NCI-H187 (cell line): ENCODE results near the gene ZDHHC11.
"Not testable (repeated sequence)": the region's sequence is repeated elsewhere in the genome, so short reads cannot be mapped to it uniquely, and the experiment has no call there.

Experiments used
- DNase-seq, 2 experiments: peaks; one replicate each; lab custom pipeline; 2025; lab: John Stamatoyannopoulos, UW

Gene ZDHHC11

GRCh38 chr5:878677-879076 lies 27.9 kb upstream of the ZDHHC11 start:
- not testable (repeated sequence) for DNase-seq

DNA sequence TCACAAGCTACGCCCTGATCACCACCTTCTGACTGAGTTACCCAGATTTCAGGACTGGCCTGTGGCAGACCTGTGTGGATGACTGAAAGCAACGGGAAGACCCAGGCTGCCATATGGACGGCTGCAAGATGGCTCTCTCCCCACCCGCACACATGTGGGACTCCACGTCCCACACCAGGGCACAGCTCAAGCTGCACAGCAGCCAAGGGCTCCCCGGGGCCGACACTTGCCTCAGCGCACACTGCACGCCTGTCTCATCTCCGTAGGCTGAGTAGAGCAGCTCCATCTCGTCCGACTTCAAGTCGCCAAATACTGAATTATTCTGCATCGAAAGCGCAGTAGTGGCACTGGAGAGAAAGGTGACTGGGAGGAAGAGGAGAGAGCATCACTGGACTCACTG lies 27.3 kb upstream of the ZDHHC11 start:
- no peak for DNase-seq

DNA sequence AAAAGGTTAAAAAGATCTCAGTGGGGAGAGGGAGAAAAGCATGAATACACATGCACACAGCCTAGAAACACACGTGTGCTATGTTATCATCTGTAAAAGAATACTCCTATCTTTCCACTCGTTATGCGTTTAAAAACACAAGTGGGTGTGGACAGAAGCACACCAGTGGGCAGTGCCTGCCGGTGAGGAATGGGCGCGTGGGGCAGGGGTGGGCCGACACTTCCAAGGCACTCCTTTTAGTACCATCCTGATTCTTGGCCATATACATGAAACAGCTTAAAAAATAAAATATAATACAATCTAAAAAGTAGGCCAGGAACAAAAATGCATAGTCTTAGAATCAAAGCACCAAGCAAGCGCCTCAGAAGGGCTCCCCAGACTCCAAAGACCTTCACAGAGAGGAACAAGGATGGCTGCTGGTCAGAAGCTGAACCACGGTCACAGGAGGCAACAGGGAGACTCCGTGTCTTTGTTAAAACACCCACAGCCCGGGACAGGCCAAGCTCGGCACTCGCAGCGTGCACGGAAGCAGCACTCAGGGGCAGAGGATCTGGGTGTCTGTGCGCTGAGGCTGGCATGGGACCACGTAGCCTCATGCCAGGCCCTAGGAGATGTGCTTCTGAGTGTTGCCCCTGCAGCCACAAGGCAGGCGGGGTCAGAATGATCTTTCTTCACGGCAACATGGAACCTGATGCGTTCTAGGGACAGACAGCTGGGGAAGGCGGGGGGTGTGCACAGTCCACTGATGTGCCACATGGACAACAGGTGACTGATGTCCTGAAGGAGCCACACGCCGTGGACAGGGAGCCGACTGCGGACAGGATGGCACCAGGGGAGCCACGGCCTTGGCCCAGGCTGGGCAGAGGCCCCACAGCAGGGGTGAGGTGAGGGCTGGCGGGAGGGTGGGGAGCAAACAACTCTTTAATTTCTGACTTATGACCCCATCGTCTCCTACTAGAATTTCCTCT lies 25.9 kb upstream of the ZDHHC11 start:
- DNase-seq = no peak

DNA sequence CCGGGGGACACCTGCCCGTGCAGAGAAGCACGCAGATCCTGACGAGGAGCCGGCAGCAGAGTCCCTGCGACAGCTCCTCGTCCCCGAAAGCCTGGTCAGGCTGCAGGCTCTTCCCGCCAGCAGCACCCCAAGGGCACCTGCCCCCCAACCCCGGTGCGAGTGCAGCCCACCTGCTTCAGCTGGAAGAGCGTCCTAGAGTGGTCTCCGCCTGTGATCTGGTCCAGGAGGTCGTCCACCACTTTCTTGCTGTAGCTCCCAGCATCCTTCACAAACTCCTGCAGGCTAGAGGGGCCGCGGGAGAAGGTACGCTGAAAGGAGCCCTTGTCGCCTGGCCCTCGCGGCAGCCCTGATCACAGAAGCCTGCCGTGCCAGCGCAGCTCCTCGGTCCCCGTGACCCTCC lies 25.1 kb upstream of the ZDHHC11 start:
- no peak for DNase-seq

- DNase-seq = no peak
Observed at GRCh38 chr5:873328-873727, 22.5 kb upstream of the ZDHHC11 start.

- no peak for DNase-seq
Observed at GRCh38 chr5:872301-872700, 21.5 kb upstream of the ZDHHC11 start.

DNA sequence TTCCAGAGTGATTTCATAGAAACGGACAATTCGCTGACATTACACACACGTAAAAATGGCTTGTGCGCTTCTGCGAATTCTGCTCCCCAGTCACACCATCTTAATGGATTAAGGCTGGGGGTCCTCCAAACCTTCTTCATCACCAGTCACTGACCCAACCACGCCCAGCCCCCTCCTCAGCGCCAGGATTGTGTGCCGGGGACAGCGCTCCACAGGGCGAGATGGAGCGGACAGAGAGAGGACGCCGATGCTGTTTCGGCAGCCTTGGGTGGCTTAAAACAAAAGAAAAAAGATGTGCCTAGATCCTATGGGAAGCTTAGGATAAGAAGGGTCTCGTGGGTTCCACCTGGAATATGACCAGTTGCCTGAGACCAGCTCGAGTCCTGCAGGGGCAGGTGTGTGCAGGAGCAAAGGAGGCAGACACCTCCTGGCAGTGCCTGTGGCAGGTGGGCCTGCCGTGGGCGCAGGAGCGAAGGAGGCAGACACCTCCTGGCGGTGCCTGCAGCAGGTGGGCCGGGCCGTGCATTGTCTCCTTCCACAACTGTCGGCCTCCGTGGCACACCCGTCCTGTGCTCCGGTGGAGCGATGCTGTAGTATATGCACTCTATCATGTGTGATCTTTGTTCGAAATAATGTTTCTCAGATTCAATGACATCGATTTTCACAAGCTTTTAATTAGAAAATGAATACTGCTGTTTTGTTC lies 21.0 kb upstream of the ZDHHC11 start:
- DNase-seq = no peak

DNA sequence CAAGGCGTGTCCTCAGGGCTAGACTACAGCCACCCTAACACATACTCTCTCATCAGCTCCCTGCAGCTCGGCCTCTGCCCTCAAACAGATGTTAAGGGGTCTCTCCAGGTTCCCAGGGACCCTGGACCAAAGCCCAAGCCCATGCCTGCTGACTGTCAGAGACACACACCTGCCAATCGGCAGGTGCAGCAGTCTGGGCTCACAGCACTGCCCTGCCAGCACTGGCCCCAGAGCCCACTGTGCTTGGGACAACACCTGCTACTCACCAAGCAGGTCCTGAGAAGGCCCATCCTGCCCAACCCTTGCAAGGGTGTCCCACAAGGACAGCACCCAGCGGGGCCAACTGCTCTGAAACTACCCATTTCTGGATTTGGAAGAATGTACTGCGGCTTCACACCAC lies 20.2 kb upstream of the ZDHHC11 start:
- no peak for DNase-seq

GRCh38 chr5:868428-869135 lies 17.8 kb upstream of the ZDHHC11 start:
- no peak for DNase-seq

- DNase-seq = no peak
Observed at GRCh38 chr5:867300-867870, 16.6 kb upstream of the ZDHHC11 start.

- no peak for DNase-seq
Observed at GRCh38 chr5:865771-866170, 15.0 kb upstream of the ZDHHC11 start.

- DNase-seq = no peak
Observed at GRCh38 chr5:865168-865521, 14.4 kb upstream of the ZDHHC11 start.

DNA sequence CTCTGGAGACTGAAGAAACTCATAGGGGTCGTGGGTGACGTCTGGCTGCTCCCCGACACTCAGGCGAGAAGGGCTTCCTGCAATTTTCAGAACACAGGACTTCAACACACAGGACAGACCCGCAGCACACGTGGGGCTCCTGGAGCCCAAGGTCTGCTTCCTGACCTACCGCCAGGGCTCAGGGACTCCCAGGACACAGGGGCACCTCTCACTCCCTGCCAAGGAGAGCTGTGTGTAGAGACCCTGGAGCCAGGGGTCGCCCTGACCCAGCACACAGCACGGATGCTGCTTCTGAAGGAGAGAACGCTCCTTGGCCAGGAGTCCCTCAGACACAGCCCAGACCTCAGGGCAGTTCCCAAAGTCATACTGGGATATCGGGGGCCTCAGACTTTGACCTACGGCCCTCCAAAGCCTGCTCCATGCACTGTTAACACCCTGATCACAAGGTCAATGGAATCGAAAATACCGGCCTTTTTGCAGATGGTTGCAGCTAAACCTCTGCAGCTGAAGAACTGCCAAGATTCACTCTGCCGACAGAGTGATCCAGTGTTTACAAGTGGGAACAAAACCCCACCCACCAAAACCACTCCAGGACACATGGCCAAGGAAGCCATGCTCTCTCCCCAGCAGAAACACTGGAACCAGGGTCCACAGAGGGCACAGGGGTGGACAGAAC lies 13.8 kb upstream of the ZDHHC11 start:
- DNase-seq = no peak

DNA sequence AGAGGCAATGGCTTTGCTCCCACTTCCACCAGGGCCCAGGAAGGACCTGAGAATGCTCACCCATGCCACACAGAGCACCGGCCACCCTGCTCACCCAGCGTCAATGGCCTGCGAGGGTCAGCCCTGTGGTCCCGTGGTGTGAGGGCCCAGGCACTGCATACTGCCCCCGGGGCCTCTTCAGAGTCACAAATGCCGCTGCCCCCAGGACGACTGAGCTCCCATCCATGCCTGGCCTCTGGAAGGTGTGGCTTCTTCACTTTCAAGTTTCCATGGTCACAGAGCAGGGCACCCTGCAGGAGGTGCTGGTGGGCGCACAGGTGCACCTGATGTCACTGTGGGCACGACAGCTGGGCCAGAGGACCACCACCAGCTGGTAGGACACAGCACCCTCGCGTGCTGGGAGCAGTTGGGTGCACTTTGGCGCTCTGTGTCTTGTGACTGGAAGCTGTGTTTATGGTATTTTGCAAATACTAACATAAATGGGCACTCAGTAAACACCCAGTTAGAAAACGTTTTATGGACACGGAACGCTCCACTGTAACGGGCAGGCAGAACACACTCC lies 12.5 kb upstream of the ZDHHC11 start:
- DNase-seq = no peak

GRCh38 chr5:862367-863243 lies 11.8 kb upstream of the ZDHHC11 start:
- peak; percentile 68 to 81 for DNase-seq

DNA sequence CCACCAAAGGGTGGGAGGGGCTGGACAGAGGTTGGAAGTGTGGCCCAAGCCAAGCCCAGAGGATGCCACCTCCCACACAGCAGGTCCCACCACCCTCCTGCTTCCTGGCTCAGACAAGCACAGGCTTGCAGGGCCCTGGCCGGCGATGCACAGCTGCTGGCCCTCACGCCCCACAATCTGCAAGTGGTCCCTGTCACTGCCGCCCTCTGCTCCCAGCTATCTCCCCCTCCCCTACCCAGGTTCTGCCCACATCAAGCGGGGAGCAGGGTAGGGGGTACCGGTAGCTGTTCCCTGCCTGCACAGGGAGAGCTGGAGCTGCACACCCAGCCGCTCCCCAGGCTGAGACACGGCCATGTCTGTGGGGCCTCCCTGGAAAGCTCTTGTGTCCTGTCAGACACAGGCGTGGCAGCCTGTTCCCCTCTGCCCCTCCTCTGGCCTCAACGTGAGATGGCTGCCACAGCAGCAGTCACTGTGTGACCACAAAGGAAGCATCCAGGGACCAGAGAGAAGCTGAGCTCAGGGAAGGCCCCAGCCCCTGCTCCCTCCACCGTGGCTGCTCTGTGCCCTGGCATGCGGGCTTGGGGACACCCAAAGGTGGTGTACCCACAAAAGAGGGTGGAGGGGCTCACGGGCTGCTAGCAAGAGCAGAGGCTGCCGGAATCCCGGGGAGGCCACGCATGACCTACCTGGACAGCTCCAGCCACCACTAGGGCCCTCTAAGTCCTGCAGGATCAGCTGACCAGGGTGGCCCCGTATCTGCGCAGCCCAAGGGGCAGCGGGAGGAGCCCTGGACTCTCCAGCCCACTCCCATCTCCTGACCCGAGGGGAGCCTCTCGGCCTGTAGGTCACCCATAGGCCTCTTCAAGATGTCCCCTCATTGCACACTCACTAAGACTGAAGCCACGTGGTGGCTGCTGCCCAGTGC lies 10.9 kb upstream of the ZDHHC11 start:
- no peak for DNase-seq

GRCh38 chr5:860506-861150 lies 9.8 kb upstream of the ZDHHC11 start:
- no peak for DNase-seq

DNA sequence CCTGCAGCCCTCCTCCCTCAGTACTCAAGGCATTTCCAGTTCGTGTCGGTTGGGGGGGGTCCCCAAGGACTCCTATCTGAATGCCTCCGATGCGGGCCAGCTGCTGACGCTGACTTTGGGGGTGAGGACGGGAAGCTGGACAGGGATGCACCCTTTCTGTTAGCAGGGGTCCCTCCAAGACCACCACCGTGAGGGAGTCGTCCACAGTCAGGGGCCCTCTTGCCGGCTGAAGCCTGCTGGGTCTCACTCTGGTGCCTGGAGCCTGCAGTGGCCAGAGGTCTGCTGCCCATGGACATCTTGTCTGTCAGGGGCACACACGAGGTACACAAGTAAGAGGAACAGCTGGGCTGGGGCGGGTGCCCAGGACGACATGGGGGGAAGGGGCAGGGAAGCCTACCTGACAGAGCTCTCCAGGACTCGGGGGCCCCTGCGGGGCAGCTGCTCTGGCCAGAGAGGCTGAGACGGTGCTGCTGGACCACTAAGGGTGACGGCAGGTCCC lies 9.1 kb upstream of the ZDHHC11 start:
- no peak for DNase-seq

DNA sequence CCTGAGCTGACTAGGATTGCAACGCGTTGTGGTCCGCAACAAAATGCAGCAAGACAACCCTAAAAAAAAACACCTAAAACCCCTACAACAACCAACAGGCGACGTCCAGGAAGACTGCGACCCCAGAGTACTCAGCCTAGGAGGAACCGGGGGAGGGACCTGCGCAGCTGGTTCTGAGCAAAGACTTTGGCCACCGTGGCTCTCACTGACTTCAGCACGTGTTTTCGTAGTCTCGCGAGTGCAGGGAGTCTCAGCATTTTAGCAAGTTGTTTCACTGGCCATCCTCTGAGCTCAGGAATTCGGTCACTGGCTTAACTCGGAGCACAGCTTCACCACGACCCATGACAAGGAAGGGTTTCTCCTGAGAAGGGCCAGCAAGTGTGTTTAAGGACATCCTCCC lies 8.6 kb upstream of the ZDHHC11 start:
- no peak for DNase-seq
